GM12864 (cell line): Measurements from ENCODE around the gene RAB43.

Experiments used
- DNase-seq: peaks from one replicate; pipeline ENCODE4 v3.0.0-alpha.2; 2011; ENCODE audit warnings: low read depth
- H3K4me3 ChIP-seq: 2 replicates; pipeline ENCODE4 v1.5.1; 2011; ENCODE audit warnings: mild to moderate bottlenecking, low read depth, low read length, control low read depth
- CTCF ChIP-seq: IDR thresholded peaks from 2 replicates; pipeline ENCODE4 v1.5.1; 2011; ENCODE audit warnings: low read depth, mild to moderate bottlenecking, moderate library complexity, low read length, control low read depth, inconsistent platforms; ENCODE audit errors: missing control alignments

Gene RAB43

GRCh38 chr3:129058441-129059200, 63.0 kb downstream of the RAB43 start:
- H3K4me3 ChIP-seq = no peak overlapping the region
- TF ChIP-seq CTCF = no peak
- no peak for DNase-seq

DNA sequence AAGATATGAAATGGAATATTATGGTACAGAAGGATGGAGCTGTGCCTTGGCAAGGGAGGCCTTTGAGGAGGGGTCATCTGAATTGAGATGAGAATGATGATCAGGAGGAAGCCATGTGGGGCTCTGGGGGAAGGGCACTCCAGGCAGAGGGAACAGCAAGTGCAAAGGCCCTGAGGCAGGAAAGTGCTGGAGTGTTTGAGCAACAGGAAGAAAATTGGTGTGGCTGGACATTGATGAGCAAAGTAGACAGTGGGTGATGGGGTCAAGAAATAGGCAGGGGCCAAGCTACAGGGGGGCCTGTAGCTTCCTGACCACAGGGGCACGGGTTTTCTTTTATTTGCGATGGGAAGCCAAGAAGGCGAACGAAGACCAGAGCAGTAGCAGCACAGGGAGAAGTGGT, 64.4 kb downstream of the RAB43 start:
- no peak for DNase-seq
- no peak overlapping the region for H3K4me3 ChIP-seq
- TF ChIP-seq CTCF = no peak

GRCh38 chr3:129056451-129057173, 65.0 kb downstream of the RAB43 start:
- TF ChIP-seq CTCF = no peak
- H3K4me3 ChIP-seq = no peak overlapping the region
- DNase-seq = no peak

- TF ChIP-seq CTCF = no peak
- no peak overlapping the region for H3K4me3 ChIP-seq
- no peak for DNase-seq
These were observed 66.9 kb downstream of the RAB43 start for GRCh38 chr3:129054605-129055104.

DNA sequence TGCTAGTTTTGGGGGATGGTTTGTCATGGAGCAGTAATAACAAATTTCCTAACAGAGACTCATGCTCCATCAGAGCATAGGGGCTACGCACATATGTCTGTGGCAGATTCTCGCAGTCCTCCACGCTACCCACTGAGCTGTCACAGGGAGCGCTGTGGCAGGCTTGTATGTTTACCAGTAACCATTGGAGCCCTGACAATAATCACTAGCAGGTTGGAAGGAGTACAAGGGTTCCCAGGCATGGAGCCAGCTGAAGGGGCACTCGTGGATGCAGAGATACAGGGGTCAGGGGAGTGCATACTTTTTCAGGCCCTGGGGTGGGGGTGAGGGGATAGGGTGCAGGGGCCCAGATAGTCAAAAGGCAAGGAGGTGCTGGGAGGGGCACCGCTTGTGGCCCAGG, 68.9 kb downstream of the RAB43 start:
- TF ChIP-seq CTCF = no peak
- no peak for DNase-seq

GRCh38 chr3:129051871-129052340, 69.7 kb downstream of the RAB43 start:
- no peak for DNase-seq
- no peak for TF ChIP-seq CTCF

More for the DNA sequence above, 68.9 kb downstream of the RAB43 start:
- H3K4me3 ChIP-seq = no peak overlapping the region

More at GRCh38 chr3:129051871-129052340, 69.7 kb downstream of the RAB43 start:
- no peak overlapping the region for H3K4me3 ChIP-seq
